M059J (cell line): Measurements from ENCODE around the gene RAB6B. TPM values are rescaled to one million over a fixed set of nuclear protein-coding genes. Genes with fewer than 3 reads are reported as not detected.

Experiments
- DNase-seq: peaks from one replicate; pipeline ENCODE4 v3.0.0-alpha.2; 2012; ENCODE audit warnings: low read depth
- total RNA-seq: library from RNA; depleted of rRNA; stranded (reverse); fragments of >200 nt; shearing (Covaris generic); gene quantifications from 2 replicates; pipeline ENCODE4 v1.2.3, GENCODE V29; 2014

RAB6B gene
- total RNA-seq, 1 experiment from 2014 or later = 0.62 TPM

DNA sequence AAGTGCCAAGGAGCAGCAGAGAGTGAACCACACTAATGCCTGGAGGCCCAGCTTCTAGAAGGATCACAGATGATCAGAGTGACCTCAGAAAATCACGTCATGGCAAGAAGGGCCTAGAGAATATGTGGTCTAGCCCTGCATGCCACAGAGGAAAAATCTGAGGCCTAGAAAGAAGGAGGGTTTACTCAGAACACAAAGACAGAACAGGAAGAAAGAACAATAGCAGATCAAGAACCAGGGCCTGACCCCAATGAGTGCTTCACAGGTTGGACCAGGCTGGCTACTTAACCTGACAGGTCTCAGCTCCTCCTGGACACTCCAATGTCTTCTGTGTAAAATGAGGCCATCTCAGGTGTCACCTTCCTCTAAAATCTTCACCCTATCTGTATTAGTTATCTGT, 14.2 kb downstream of the RAB6B start:
- DNase-seq = no peak

DNA sequence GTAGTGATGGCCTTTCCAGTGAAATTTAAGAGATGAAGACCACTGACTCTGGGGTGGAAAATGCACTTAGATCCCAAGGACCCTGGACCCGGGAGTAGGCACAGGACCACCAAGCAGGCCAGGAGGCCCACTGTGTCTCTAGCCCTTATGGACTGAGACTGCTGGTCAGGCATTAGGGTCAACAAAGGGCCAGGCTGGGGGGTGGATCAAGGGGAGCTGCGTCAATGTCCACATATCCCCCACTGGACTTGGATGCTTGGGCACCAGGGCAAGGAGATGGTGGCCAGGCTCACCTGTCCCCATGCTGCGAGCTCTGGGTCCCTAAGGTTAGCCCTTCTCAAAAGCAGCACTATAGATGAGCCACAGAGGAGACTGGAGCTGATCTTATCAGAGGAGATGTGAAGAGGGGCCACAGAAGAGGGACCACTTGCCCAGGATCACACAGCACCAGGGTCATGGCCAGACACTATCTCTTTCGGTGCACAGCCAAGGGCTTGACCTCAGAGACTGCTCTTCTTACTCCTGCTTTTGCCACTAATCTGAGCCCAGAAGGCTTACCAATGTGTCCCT, 14.7 kb downstream of the RAB6B start:
- DNase-seq = no peak

DNA sequence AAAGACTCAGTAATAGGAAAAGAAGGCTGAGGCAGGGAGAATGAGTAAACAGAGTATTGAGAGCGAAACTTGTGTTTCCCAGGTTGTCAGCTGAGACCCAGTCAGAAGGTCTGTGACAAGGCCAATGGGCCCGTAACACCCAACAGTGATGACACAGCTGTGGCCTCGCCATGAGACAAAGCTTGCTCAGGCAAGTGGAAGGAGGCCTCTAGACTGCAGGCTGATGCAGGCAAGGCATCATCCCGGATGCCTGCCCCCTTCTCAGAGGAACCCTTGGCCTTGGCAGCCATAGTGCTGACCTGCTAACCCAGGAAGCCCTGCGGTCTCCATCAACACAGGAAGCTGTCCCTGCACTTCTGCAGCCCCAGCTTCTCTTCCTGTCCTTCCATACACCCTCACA, 15.4 kb downstream of the RAB6B start:
- DNase-seq = no peak

DNA sequence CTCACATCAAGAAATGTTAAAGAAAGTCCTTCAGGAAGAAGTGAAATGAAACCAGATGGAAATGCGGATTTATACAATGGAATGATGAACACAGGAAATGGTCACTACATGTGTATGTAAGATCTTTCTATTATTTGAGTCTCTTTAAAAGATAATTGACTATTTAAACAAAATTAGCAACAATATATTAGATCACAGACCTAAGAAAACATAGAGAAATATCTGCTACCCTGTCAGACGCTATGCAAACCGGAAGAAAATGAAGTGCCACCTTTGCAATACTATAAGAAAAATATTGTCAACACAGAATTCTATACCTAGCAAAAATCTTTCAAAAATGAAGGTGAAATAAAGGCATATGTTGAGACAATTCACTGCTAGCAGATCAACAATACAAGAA, 17.2 kb downstream of the RAB6B start:
- DNase-seq = no peak

DNA sequence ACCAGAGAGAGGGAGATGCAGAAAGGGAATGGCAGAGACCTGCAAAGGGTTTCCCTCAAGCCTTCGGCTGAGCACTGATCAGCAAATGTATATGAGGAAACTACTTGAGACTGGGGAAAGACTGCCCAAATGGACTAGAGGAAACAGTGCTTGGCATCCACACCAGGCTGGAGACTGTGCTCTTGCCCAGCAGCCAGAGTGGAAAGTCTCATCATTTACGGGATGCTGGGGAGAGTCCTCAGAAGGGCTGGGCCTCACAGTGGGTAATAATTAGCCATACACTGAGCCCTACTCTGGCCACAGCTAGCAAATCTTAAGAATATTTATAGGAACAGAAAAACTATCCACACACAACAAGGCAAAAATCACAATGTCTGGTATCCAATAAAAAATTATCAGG, 18.5 kb downstream of the RAB6B start:
- no peak for DNase-seq

DNA sequence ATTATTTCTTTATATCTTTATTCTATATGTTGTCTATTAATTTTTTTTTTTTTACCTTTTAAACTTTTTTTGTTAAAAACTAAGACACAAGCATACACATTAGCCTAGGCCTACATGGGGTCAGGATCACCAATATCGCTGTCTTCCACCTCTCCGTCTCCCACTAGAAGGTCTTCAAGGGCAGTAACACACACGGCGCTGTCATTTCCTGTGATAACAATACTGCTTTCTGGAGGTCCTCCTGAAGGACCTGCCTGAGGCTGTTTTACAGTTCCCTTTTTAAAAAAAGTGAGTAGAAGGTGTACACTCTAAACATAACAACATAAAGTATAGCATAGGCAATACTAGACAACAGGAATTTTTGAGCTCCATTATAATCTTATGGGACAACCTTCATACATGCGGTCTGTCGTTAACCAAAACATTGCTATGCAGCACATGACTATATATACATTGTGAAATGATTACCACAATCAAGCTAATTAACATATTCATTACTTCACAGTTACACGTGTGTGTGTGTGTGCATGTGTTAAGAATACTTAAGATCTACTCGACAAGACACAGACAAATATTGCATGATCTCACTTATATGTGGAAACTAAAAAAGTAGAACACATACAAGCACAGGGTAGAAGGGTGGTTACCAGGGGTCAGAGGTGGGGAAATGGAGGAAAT, 20.8 kb downstream of the RAB6B start:
- no peak for DNase-seq

DNA sequence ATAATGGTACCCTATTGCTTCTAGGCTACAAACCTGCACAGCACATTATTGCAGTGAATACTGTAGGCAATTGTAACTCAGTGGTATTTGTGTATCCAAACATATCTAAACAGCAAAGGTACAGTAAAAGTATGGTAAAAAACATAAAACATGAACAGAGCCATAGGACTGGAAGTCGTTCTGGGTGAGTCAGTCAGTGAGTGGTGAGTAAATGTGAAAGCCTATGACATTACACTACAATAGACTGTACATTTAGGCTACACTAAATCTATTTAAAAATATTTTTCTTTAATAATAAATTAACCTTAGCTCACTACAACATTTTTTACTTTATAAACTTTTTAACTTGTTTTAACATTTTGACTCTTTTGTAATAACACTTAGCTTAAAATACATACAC, 21.3 kb downstream of the RAB6B start:
- DNase-seq = no peak

DNA sequence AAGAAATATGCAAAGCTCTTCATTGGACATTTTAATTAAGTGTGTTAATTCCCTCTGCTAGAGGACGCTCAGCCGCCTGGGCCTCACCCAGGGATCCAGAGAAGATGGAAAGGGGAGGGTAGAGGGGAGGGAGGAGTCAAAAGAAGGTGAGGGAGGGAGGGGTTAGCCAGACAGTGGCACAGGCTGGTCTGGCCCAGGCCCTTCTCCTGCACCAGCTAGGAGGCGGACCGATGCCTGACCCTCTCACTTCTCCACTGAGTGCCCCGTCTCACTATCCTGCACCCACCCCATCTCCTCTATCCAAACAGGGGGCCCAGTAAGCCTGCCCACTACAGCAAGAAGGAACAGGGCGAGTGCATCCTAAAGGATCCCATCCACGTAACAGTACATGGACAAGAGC, 22.9 kb downstream of the RAB6B start:
- no peak for DNase-seq

DNA sequence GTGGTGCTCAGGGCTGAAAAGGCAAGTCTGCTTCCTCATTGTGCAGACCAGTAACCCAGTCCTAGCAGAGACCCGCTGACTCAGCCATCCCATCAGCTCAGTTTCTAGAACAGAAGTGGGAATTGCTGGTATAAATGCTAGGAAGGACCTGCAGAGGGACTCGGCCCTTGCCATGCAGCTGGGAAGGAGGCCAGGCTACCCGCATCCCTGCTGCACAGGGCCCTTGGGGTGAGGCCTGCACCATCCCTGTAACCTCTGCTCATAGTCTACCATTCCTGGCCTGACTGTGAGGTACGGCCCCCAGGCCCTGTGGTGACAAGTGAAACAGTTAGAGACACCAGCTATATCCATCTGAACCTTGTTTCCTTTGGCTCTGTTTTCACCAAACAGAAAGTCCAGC, 23.5 kb downstream of the RAB6B start:
- DNase-seq = no peak

DNA sequence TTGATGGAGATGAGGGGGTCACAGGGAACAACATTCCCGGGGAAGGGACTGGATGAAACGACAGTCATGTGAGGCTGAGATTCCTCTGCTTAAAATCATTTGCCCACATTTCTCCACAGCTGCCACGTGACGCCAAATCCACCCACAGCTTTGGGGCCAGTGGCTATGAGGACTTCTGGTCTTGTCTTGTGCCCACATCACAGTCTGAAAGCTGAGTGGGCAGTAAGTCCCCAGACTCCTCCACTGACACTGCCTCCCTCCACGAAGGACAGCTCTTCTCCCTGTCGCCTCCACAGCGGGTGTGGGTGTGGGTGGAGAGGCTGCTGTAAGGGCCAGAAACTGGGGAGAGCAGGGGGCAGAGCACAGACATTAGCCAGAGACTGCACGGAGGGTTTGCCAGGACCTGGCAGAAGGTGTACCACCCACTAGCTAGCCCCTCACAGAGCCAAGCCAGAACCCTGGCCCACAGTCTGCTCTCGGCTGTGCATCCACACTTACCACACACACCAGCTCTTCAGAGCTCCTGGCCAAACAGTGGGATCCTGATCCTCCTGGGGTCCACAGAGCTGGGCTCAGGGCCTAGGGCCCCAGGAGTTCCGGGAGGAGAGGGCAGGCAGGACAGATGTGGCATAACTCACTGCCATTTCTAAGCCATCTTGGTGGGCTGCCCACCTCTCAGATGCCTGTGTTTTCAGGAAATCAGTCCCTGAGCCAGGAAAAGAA, 24.2 kb downstream of the RAB6B start:
- DNase-seq = no peak

DNA sequence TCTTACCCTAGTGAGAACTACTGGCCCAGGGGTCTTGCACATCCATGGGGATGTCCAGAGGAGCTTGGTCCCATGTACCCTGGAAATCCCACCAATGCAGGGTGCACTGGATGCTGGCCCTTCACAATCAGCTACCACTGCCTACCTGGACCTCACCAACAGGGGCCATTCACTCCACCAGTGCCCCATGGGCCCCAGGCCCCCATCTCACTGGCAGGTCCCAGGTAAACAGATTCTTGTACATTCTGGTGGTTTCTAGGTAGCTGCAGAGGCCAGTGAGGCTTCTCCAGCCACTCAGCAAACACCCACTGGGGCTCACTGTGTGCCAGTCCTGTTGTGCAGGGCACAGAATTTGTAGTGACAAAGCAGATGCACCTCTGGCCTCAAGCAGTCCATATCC, 24.9 kb downstream of the RAB6B start:
- DNase-seq = no peak

DNA sequence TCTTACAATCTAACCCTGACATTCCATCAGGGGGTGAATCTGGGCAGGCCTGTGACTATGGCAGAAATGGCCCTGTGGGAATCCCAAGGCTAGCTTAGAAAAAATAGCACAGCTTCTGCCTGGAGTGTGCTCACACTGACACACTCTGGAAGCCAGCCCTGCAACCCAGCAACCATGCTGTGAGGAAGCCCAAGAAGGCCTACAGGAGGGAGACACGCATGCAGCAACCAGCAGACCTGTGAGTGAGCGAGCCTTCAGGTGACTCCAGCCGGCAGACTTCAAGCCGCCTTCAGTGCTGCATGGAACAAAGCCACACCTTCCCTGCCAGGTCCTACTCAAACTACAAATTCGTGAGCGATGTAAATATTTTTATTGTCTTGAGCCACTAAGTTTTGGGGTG, 26.1 kb downstream of the RAB6B start:
- DNase-seq = no peak

DNA sequence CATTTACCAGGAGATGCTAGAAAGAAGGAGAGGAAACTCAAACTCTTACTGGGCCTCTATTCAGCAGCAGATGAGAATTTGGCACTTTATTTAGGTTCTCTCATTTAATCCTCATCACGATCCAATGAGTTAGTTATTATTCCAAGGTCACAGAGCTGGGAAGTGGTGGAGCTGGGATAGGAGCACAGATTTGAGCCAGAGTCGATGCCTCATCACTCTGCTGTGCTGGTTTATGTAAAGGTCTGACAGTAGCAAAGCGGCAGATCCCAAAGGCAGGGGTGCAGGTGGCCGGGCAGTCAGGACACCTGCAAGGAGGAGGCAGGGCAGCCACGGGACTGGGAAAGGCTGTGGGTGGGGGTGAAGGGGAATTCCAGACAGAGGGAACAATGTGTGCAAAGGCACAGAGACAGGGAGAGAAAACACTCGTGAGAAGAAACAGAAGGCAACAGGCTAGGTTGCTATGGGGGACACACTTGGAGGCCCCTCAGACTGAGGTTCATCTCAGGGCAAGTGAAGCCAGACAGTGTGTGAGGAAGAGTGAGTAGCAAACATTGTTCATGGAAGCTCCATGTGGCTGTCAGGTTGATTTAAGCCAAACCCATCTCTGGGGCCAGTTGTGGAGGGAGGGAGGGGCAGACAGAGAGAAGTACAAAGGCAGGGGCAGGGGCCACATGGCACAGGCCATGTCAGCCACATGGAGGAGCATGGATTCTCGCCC, 26.8 kb downstream of the RAB6B start:
- DNase-seq = no peak

DNA sequence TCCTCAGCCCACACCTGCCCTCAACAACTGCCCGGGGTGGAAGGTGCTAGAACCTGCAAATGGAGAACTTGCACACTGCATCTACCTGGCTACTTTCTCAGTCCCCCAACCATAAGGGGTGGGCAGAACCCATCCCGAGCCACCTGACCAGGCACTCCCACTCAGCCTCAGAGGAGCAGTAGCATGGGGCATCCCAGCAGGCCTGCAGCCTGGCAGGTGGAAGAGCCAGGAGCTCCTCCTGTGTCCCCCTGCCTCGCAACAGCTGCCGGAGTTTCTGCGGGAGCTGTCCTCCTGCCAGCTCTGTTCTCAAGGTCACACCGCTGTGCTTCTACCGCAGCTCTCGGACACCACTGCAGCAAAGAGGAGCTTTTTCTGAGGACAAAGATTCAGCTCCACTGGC, 27.5 kb downstream of the RAB6B start:
- no peak for DNase-seq

DNA sequence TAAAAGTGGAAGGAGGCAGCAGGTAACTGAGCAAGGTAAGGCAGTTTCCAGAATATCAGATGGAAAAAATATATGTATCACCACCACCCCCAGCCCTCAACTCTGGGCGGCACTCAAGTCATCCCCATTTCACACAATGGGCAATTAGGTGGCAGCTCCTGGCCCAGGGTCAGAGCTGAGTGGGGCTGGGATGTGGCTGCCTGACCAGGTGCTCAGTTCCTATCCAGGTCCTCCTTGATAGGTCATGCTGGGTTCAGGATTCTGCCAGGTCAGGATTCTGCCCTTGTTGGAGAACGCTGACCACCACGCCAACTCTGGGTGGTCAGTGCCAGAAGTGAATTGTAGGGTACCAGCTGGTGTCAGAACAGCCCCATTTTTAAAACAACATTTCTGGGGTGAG, 29.5 kb downstream of the RAB6B start:
- no peak for DNase-seq

DNA sequence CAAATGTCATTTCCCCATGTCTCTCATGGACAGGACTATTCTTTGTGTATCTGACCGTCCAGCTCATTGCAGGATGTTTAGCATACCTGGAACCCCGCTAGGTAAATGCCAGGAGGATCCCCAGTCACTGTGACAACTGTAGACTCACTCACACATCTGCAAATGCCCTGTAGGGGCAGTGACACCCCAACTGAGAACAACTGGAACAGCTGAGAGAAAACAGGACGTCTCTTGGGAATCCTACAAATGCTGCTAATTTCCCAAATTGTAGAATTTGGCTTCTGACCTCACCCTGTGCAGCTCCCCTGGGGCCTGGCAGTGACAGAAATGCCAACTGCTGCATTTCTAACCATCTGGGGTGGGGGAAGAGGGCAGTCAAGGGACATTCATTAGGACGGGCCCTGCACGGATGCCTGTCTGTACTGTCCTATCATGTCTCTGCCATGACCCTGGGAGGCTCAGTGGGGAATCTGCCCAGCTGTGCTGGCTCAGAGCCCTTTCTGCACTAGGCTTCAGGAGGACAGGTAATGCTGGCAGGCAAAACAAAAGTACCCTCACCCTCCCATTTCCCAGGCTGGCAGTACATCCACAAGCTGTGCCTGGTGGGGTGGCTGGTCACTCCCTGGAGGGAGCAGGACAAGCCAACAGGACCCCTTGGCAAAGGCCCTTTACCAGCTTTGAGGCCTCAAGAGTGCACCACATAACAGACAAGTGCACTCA, 30.4 kb downstream of the RAB6B start:
- no peak for DNase-seq

DNA sequence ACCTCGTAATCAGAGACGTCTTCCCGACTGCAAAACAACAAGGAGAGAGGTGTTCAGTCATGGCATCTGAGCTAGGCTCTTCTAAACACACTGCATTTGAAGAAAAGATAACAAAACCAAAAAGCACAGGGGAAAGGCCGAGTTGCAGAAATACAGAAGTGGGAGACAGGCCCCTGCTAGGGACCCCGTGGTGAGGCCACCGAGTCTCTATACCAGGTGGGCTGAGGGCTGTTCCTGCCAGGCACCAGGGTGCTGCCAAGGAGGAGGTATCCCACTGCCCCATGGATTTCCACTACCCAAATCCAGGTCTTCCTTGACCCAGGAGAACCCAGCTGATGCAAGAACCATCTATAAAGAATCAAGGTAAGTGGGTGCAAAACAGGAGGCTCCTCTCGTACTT, 31.1 kb downstream of the RAB6B start:
- DNase-seq = no peak

DNA sequence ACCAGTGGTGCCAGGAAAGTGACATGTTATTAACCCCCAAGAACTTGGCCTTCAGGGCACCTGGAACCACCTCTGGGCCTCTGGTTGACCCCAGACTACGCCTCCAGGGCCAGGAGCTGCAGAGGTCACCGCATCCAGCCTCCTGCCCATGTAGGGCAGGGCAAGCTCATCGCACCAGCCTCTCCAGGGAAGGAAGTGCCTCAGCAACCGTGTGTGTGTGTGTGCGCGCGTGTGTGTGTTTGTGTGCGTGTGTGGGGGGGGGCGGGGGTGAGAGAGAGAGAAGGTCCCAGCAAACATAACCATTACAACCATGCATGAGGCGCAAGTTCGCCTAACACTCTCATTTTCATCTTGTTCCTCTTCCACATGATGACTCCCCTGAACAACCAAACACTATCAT, 31.8 kb downstream of the RAB6B start:
- DNase-seq = no peak

DNA sequence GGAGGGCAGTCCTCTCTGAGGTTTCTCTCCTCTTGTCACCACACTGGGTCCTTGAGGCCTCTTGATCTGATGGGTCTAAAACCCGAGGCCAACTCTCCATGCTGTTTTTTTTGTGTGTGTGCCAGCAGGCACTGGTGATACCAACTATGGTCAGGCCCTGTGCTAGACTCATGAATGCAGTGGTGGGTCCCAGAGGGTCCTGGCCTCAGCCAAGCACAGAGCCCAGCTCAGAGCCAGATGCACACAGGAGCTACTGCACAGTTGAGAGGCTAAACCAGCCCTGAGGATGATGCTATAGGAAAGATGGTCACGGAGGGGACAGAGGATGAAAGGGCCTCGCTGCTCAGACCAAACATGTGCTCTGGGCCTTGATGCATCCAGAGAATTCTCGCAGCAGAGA, 33.5 kb downstream of the RAB6B start:
- DNase-seq = no peak

DNA sequence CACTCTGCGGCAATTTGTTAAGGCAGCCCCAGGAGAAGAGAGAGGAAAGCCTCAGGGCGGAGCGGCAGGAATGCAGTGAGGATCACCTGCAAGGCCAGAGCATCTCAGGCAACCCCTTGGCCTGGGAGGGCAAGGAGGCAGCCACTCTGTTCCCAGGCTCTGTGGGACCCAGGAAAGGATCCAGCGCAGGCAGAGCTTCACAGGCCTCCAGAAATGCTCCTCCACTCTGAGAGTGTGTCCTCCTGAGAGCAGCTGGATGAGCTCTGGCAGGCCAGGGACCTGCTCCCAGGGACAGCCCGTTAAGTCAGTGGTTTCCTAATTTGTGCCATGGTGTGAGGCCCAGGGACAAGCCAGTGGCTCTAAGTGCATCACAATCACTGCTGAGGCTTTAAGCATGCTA, 35.2 kb downstream of the RAB6B start:
- no peak for DNase-seq

DNA sequence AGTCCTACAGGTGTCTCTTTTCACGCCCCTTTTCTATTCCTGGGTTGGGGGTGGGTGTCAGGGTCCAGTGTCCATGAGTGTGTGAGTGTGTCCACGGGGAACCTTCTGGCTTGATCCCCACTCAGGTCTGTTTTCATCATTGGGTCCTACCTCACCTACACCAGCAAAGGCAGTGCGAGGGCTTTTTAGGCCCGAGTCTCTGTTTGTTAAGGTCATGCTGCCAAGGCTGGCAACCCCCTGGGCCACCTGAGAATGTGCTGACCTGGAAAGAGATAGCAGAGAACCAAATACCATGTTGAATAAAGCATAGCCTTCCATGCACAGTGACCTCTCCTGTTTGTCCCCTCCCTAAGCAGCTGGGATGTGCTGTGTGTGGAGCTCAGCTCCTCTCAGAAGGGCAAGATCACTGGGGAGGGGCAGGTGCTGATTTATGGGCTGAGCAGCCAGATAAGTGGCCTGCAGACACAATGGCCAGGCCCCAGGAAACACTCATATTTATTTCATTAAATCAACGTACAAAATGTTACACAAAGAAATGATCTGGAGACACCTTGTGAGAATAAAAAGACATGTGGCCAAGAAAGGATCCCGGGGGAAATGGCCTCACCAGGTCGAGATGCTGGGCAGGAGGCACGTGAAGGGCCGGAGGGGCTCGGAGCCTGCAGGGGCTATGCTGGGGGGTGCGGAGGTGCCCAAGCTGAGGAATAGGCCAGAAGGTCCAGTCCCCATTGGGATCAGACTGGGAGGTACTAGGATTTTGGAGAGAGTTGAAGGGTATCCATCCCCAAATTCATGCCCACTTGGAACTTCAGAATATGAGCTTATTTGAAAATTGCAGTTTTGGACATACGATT, 36.1 kb downstream of the RAB6B start:
- DNase-seq = no peak
